GM04503 (cell line): ENCODE results near the gene GTSE1.
"Not testable (repeated sequence)": the region's sequence is repeated elsewhere in the genome, so short reads cannot be mapped to it uniquely, and the experiment has no call there.

Experiments
- DNase-seq: peaks from one replicate; pipeline ENCODE4 v3.0.0-alpha.2; 2012; ENCODE audit warnings: low read depth

GTSE1 gene

DNA sequence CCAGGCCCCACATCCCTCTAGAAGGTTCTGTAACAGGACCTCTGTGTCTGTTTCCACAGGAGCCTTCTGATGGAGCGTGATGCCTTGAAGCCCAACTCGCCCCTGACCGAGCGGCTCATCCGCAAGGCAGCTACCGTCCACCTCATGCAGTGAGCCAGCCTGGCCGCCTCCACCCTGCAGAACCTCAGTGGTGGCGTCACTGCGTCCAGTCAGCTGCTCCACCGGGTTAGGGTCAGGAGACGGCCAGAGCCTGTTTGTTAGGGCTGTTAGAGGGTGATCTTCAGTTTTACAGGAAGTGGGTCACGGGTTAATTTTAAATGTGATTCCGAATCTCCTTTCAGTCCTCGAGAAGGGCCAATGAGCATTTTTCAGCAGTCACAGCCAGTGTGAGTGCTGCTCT is 3.9 kb upstream of the GTSE1 start:
- DNase-seq: no peak

DNA sequence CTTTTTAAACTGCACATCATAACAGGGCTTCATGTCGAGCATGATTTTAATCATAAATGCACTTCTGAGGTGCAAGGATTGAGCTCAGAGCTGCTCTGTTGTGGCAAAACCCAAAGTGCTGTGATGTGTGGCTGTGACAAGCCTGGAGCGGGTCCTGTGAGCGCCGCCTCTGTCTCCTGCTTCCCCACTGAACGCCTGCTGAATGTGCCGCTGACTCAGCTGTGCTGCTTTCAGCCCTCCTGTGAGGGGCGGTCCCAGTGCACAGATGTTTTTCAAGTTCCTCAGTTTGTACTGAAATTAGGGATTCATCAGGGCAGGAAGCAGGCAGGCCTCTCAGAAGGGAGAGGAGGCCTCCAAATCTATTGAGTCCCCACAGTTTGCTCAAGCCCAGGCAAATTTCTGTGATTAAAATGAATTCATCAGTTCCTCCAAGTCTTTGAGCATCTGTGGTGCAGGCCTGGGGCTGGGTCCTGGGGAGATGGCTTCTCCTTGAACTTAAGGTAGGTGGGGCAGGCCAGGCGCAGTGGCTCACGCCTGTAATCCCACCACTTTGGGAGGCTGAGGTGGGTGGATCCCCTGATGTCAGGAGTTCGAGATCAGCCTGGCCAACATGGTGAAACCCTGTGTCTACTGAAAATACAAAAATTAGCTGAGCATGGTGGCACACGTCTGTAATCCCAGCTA is 3.0 kb upstream of the GTSE1 start:
- DNase-seq: peak; percentile 27

DNA sequence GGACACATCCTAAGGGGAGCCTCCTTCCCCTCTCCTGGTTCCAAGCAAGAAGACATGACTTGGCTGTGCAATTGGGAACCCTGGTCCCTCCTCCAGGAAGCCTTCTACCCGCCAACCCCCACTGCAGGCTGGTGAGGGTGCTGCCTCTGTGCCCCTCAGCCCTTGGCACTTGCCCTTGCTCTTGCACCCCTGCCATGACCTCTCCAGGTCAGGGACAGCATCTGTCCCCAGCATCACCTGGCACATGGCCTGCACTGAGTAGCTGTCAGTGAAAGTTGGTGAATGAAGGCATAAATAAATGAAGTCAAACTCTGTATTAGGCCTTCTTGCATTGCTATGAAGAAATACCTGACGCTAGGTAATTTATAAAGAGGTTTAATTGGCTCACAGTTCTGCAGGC is 1.9 kb upstream of the GTSE1 start:
- DNase-seq: no peak

DNA sequence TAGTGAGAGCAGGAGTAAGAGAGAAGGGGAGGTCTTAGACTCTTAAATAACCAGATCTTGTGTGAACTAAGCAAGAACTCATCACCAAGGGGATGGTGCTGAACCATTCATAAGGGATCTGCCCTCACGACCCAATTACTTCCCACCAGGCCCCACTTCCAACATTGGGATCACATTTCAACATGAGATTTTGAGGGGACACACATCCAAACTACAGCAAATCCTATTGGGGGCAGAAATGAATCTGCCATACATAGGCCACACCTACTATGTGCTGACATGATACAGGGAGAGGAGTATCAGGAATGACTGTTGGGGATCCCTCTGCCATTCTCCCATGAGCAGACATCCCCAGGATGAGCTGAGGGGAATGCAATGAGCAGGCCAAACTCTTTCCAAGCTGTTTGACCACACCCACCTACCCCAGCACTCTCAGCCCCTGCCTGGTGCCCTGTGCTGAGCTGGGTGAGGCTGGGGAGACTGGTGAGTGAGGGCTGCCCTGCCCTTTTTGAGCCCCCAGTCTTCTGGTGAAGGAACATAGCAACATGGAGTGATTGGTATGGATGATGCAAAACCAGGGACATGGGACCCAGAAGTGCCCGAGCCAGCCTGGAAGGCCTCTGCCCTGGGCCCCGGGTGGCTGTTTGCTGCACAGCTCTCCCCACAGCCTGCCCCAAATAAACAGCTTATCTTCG is 1.2 kb upstream of the GTSE1 start:
- no peak for DNase-seq

DNA sequence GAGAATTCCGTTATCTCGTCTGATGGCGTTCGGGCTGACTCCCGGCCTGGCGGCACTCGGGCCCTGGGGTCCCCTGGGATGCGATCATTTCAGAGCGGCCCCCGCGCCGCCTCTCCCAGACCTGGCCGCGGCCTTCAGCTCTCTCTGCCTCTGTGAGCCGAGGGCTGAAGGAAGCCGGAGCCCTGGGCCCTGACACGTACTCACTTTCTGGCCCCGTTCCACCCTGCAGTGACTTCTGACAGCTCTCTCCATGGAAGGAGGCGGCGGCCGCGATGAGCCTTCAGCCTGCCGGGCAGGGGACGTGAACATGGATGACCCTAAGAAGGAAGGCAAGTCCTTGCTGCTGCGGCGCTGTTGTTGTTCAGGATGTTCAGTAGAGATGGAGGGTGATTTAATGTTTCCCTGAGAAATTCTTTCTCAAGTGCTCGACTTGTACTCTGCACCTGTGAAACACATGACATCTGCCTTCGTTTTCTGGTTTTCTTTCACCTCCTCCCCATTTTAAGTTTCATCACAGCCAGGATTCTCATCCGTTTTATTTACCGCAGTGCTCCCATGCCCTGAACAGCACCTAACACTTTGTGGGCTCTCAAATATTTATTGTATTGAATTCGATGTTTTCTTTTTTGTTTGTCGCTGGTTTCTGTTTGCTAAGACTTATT is 612 bp downstream of the GTSE1 start:
- no peak for DNase-seq

DNA sequence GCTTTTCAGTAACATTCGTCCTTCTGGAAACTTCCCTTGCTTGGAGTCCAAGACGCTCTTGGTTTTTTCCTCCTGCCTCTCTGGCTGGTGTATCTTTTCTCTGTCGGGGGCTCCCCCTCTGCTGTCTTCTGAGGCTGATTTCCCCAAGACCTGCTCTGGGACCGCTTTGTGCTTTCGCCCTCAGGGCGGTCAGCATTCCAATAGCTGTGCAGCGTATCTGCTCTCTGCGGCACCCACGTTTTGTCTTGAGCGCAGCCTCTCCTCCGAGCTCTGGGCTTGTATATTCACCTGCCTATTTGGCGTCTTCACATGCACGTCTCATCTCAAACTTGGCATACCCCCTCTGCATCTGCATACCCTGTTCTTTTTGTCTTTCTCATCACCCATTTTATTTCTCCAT is 2.4 kb downstream of the GTSE1 start:
- no peak for DNase-seq

DNA sequence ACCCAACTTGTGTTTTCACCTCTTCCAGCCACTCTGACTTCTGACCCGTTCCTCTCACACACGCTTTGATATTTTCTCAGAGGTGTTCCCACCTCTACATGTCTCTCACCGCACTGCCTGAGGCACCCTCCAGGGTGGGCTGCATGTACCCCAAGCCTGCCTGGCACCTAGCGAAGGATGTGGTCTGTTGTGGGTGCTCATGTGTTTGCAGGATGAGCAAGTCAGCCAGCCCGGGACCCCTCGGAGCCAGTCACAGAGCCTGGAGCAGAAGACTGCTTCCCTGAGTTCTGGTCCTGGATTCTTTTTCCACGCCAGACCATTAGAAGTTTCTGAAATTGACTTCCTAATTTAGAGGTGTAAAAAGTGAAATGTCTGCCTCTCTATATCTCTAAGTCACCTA is 3.8 kb downstream of the GTSE1 start:
- no peak for DNase-seq

DNA sequence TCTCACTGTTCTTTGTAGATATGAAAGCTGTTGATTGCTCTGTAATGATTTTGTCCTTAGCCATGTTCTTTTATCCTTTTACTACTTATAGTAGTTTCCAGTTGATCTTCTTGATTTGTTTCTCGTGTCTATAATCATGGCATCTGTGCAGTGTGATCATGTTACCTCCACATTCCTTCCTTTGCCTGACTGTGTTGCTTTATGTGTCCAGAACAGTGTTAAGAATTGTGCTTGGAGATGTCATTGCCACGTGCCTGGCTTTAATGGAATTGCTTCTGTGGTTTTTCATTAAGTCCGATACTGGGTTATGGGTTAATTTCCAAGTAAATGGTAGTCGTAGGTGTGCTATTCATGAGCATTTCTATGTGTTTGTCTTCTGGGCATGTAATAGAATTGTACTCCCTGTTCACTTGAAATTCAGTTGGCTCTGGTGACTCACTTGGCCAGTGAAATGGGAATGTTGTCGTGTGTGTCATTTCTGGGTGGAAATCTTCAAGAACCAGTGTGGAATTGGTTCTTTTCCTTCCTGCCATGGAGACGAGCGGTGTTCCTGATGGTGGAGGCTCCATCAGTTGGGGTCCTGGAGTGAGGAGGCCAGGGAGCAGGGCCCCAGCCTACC is 6.8 kb downstream of the GTSE1 start:
- DNase-seq: no peak

DNA sequence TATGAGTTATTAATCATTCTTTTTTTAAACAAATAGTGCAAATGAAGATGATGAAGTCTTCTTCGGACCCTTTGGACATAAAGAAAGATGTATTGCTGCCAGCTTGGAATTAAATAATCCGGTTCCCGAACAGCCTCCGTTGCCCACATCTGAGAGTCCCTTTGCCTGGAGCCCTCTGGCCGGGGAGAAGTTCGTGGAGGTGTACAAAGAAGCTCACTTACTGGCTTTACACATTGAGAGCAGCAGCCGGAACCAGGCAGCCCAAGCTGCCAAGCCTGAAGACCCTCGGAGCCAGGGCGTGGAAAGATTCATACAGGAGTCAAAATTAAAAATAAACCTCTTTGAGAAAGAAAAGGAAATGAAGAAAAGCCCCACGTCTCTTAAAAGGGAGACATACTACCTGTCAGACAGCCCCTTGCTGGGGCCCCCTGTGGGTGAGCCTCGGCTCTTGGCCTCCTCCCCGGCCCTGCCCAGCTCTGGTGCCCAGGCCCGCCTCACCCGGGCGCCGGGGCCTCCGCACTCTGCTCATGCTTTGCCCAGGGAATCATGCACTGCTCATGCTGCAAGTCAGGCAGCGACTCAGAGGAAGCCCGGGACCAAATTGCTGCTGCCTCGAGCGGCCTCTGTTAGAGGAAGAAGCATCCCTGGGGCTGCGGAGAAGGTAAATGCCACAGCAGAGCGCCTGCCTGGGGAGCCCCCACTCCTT is 11.8 kb downstream of the GTSE1 start:
- no peak for DNase-seq

DNA sequence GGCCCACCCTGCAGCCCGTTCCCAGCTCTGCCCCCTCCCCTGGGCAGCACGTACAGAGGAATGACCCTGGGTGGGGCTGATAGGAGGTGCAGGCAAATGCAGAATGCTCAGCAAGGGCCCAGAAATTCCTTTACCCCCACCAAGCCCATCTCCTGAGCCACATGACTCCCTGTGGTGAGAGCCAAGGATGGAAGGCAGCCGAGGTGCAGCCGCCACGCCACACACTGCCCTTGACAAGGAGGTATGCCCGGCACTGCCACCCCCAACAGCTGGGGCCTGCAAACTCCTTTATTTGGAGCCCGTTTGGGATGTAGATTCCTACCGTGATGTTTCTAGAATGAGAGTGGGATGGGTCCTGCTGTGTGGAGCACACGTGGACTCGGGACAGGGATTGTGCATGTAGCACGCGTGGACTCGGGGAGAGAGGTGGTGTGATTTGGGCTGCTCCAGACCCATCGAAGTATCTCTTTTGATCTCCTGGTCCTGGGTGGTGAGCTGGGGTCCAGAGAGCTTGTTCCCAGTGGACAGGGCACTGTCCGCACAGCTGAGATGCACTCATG is 12.9 kb downstream of the GTSE1 start:
- no peak for DNase-seq

DNA sequence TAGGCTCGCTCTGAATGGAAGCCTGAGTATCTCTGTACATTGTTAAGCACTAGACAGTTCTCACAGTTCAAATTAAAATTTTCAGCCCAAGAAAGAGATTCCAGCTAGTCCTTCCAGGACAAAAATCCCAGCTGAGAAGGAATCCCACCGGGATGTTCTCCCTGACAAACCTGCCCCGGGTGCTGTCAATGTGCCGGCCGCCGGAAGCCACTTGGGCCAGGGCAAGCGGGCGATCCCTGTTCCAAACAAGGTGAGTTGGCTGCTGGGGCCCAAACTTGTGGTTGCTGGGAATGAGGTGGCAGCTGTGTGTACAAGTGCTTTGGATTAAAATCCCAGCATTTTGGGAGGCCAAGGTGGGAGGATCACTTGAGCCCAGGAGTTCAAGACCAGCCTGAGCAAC is 15.4 kb downstream of the GTSE1 start:
- no peak for DNase-seq

DNA sequence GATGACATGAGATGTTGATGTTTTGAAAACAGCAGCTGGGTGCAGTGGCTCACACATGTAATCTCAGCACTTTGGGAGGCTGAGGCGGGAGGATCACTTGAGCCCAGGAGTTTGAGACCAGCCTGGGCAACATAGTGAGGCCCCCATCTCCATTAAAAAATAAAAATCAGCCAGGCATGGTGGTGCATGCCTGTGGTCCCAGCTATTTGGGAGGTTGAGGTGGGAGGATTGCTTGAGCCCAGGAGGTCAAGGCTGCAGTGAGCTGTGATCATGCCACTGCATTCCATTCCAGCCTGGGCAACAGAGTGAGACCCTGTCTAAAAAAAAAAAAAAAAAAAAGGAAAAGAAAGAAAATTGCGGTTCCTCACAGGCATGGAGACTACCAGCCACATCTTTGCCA is 16.2 kb downstream of the GTSE1 start:
- DNase-seq: not testable (repeated sequence)

DNA sequence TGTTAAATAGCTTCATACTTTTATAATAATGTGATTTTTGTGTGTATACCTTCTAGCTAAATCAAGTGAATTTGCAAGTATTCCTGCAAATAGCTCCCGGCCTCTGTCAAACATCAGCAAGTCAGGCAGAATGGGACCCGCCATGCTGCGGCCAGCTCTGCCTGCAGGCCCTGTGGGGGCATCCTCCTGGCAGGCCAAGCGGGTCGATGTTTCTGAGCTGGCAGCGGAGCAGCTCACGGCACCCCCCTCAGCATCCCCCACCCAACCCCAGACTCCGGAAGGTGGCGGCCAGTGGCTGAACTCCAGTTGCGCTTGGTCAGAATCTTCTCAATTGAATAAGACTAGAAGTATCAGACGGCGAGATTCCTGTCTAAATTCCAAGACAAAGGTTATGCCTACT is 19.3 kb downstream of the GTSE1 start:
- DNase-seq: no peak

DNA sequence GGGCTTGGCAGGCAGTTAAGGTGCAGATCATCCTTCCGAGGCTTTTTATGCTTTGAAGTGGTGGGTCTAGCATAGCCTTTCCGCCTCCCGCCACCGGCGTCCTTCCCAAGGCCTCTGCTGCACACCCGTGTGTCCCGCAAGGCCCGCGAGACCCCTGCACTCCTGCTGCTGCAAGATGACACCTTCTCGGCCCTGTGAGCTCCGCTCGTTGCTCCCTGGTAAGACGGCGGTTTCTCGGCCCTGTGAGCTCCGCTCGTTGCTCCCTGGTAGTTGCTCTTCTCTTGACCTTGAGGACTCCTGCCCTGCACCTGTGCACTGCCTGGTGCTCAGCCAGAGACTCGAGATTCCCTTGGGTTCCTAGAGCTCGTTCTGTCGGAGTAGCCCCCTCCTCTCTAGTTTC is 21.0 kb downstream of the GTSE1 start:
- no peak for DNase-seq

DNA sequence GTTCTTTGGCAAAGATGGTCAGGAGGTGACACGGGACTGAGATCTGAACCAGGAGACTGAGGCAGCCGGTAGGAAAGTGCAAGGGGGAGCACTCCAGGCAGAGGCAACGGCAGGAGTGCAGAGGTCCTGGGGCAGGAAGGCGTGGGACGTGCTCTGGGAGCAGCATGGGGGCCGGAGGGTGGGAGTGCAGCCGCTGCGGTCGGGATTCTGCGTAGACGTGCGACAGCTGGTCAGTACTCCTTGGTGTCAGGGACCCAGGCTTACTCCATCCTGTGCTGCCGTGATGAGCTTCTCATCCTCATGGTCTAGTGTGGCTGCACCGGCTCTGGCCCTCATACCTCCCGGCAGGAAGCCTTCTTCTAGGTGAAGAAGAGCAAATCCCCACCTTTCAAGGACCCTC is 21.9 kb downstream of the GTSE1 start:
- no peak for DNase-seq

DNA sequence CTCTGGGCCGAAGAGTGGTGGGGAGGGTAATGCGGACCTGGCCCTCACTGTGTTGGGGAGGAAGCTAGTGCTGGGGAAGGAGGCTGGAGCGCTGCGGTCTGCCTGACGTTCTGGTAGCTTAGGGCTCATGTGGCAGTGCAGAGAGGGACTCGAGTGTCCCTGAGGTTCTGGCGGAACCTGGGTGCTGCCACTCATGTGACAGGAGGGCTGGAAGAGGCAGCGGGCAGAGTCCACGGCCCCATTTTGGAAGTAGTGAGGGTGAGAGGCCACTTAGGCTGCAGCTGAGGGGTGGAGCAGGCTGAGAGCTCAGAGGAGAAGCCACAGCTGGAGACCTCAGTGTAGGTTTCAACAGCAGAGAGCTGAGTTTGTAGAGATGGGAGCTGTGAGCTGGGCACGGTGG is 22.6 kb downstream of the GTSE1 start:
- no peak for DNase-seq

DNA sequence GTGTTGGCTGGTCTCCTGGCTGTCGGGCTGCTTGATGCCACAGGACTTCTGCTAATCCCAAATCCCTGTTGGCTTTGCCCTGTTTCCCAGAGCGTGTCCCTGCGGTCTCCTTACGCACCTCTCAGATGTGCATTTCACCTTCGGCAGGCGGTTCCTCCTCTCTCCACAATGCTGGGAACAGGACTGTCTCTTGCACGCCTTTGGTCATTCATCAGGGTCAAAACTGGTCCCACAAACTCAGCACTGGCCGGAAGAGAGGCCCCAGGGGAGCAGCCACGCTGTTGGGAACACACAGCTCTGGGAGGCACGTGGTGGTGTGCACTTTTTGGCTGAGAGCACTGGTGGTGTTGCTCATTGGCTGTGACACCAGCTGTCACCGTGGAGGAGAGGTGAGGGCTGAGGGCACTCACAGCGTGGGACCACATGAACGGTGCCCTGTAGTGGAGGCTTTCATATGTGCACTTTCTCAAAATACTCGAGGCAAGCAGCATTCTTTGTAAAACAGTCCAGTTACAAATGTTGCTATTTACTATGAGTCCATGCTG is 23.6 kb downstream of the GTSE1 start:
- no peak for DNase-seq

DNA sequence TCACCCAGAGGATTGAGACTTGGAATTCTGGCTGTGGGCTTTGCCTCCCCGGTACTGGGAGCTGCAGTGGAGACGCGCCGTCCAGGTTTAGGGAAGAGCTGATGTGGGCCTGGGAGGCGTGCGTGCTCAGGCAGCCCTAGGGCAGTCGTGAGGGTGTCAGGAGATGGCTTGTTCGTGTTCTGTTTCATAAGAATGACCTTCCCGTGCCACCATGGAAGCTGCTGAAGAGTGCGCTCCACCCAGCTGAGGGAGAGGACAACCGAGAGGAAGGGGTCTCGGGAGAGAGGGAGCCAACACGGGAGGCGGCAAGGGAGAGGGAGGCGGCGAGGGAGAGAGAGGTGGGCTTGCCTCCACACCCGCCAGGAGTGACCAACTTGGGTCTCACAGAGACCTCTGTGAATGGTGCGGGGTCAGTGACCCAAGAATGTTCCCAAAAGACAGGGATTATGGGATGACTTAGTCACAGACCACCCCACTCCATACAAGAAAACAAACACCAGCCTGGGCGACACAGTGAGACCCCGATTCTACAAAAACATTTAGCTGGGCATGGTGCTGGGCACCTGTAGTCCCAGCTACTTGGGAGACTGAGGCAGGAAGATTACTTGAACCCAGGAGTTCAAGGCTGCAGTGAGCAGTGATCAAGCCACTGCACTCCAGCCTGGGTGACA is 24.2 kb downstream of the GTSE1 start:
- no peak for DNase-seq

DNA sequence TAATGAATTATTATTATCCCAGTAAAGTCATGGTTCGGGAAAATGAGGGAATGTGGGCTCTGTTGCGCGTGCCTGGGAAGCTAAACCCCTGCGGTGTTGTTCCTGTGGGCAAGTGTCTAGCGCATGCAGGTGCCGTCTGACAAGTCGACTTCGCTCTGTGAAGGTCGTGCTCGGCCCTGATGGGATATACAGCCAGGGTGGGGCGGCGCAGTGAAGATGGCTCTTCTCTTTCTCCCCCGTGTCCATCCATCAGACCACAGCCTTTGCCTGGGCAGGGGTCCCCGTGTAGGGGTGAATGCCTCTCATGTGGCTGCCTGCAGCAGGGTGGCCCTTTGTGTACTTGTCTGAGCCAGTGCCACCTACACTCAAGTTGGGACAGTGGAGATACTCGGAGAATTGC is 26.0 kb downstream of the GTSE1 start:
- no peak for DNase-seq

DNA sequence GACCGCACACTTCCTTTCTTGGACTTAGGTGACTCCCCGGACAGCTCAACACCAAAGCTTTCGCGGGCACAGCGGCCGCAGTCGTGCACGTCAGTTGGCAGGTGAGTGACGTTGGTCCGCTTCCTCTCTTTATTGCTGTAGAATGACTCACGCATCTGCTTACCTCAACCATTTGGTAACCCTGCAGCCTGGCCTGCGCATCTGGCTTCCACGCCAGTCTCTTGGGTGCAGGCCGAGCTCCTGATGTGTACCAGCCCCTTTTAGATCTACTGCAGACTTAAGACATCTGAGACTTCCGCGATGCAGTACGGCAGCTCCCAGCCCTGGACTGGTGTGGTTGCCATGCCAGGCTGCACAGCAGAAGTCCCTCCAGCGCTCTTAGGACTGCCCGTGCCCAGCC is 26.5 kb downstream of the GTSE1 start:
- no peak for DNase-seq

DNA sequence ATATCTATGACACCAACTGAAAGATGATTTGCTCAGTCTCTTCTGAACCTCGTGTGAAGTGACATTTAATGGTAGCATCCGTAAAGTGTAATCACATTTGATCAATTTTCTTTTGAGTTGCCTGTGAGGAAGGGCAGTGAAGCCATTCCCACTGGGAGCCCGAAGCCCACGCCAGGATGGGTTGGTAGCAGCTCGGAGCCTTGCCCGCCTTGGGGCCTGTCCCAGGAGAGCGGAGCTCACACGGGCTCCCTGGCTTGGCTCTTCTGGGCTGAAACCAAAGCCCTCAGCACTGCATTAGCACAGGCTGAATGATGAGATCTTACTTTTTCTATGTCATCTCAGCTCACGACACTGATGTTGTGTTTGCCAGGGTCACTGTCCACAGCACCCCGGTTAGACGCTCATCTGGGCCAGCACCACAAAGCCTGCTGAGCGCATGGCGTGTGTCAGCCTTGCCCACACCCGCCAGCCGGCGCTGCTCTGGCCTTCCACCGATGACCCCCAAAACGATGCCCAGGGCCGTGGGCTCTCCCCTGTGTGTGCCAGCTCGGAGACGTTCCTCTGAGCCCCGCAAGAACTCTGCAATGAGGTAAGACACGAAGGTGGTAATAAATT is 29.5 kb downstream of the GTSE1 start:
- DNase-seq: no peak
